Breast epithelium (tissue), 4 donors: Measurements from ENCODE around the gene CCDC74A. TPM values are rescaled to one million over a fixed set of nuclear protein-coding genes. Genes with fewer than 3 reads are reported as not detected.
A peak's percentile ranks its signal among the peaks of the same experiment; 100 is the strongest.
"Not testable (repeated sequence)": the region's sequence is repeated elsewhere in the genome, so short reads cannot be mapped to it uniquely, and the experiment has no call there.

Experiments used
- DNase-seq, 2 donors: peaks; one replicate each; pipeline ENCODE4 v3.0.0-alpha.2; 2019; ENCODE audit warnings: low spot score in 2 of 2
- H3K27ac ChIP-seq, 2 donors: fragments of 200-600 bp; sonication (generic) in 1 of 2; one replicate each; pipeline ENCODE4 v1.5.1; 2016 to 2019; ENCODE audit warnings: mild to moderate bottlenecking in 1 of 2
- H3K27me3 ChIP-seq, 2 donors: fragments of 200-600 bp; sonication (generic) in 1 of 2; one replicate each; pipeline versions ENCODE4 v1.5.1 to v1.6.0; 2017 to 2019; ENCODE audit warnings: control low read depth in 1 of 2, mild to moderate bottlenecking in 1 of 2
- H3K36me3 ChIP-seq: fragments of 200-600 bp; one replicate; pipeline ENCODE4 v1.5.1; 2019
- H3K4me1 ChIP-seq, 2 donors: fragments of 200-600 bp; sonication (generic); one replicate each; pipeline ENCODE4 v1.5.1; 2016 to 2019; ENCODE audit warnings: control low read depth in 1 of 2
- H3K4me3 ChIP-seq, 3 donors: fragments of 200-600 bp; sonication (generic); 1 replicate in 2 of 3; 2 replicates in 1 of 3; pipeline ENCODE4 v1.5.1; 2016 to 2019; ENCODE audit warnings: mild to moderate bottlenecking in 3 of 3, moderate library complexity in 2 of 3
- H3K9me3 ChIP-seq, 2 donors: fragments of 200-600 bp; sonication (generic) in 1 of 2; one replicate each; pipeline ENCODE4 v1.5.1; 2016 to 2019; ENCODE audit warnings: control low read depth in 1 of 2
- POLR2A ChIP-seq: fragments of 450-650 bp; IDR thresholded peaks from one replicate; pipeline ENCODE4 v1.6.1; 2016; ENCODE audit warnings: antibody characterized with exemption, mild to moderate bottlenecking, moderate library complexity
- POLR2AphosphoS5 ChIP-seq, 3 donors: sonication (generic); formaldehyde crosslinking; IDR thresholded peaks; one replicate each; pipeline ENCODE4 v1.6.1; 2017; ENCODE audit warnings: antibody characterized with exemption in 3 of 3
- intact Hi-C: fragments of 100-400 bp; cut with DNase I; formaldehyde crosslinking; loops from one replicate; pipeline ENCODE4 v1.15.1; 2023; ENCODE audit warnings: low total_unique reads
- total RNA-seq, 3 donors: library from RNA; depleted of rRNA; stranded (reverse); fragments of >200 nt; gene quantifications; one replicate each; pipeline ENCODE4 v1.1.0, GENCODE V29; 2016
- TF ChIP-seq, protein P1 (sequence below), 3 donors: fragments of 450-650 bp; IDR thresholded peaks; one replicate each; pipeline ENCODE4 v1.5.1; 2016 to 2017; ENCODE audit warnings: antibody characterized with exemption in 3 of 3, mild to moderate bottlenecking in 3 of 3, moderate library complexity in 3 of 3

Gene CCDC74A
- total RNA-seq, 3 donors from 2014 or later, result 8.2 to 100 (median 61.3) TPM

- Histone ChIP-seq H3K27me3 (no peaks in the 10 kb centered on the region), H3K36me3 (no peaks in the 10 kb centered on the region), H3K27ac (no peak overlapping the region), H3K4me1 (no peaks in the 10 kb centered on the region), H3K4me3 (no peak overlapping the region), H3K9me3 (no peaks in the 10 kb centered on the region)
- TF ChIP-seq POLR2A, result no peak
- TF ChIP-seq, protein P1, sequence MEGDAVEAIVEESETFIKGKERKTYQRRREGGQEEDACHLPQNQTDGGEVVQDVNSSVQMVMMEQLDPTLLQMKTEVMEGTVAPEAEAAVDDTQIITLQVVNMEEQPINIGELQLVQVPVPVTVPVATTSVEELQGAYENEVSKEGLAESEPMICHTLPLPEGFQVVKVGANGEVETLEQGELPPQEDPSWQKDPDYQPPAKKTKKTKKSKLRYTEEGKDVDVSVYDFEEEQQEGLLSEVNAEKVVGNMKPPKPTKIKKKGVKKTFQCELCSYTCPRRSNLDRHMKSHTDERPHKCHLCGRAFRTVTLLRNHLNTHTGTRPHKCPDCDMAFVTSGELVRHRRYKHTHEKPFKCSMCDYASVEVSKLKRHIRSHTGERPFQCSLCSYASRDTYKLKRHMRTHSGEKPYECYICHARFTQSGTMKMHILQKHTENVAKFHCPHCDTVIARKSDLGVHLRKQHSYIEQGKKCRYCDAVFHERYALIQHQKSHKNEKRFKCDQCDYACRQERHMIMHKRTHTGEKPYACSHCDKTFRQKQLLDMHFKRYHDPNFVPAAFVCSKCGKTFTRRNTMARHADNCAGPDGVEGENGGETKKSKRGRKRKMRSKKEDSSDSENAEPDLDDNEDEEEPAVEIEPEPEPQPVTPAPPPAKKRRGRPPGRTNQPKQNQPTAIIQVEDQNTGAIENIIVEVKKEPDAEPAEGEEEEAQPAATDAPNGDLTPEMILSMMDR (IDR thresholded peaks at IDR 0.05), result no peak
- no peak for TF ChIP-seq POLR2AphosphoS5 (IDR thresholded peaks at IDR 0.05)
- intact Hi-C loops, result no loop called here
- no peak for DNase-seq
These were observed 15.8 kb downstream of the CCDC74A start for GRCh38 chr2:131543385-131543891.

DNA sequence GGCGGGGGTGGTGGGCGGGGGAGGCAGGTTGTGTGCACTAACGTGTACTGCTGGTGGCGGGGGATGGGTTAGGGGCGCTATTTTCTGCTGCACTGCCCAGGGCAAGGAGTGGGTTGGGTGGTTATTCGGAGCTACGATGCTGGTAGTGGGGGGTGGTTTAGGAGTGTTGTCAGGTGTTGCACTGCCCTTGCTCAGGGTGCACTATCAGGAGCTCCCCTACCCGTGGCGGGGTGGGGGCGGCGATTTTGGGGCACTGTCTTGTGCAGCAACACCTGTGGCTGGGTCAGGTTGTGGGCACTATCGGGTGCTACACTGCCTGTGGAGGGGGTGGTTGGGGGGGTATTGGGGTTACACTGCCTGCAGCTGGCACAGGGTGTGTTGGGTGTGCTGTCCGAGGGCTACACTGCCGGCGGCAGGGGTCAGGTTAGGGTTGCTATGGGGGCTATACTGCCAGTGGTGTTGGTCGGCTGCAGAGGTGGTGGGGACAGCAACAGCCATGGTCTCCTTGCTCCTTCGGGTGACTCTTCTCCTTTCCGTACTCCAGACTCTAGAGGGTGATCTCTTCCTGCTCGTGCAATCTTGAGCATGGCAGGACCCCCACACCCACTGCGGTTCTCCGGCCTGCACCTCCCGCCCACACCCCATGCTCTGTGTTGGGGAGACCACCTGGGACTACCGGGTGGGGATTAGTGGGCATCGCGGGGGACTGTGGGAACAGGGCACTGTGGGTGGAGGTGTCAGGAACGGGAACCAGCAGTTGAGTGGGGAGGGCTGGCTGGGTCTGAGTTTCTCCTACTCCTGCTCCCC lies 16.5 kb downstream of the CCDC74A start:
- H3K4me3 ChIP-seq, intact Hi-C loops, H3K27me3 ChIP-seq, H3K36me3 ChIP-seq, DNase-seq, H3K4me1 ChIP-seq, H3K27ac ChIP-seq, H3K9me3 ChIP-seq: not testable (repeated sequence)

DNA sequence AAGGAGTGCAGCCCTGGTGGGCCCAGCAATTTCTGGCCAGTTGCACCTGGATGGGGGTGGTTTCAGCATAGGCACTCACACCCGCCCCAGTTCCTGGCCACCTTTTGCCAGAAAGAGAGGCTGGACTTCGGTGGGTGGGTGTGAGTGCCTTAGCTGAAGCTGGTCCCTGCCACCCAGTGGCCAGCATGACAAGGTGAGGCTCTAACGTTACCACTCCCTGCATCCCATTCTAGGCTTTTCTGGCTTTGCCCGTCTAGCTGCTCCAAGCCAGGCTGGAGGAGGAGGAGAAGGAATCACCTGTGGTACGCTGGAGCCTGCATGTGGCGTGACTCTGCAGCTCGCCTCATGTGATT lies 17.1 kb downstream of the CCDC74A start:
- DNase-seq, intact Hi-C loops, H3K9me3 ChIP-seq, H3K4me1 ChIP-seq, H3K27me3 ChIP-seq, H3K36me3 ChIP-seq, H3K27ac ChIP-seq: not testable (repeated sequence)
- H3K4me3 ChIP-seq, result peak overlapping the region in 1 of 3 donors; percentile 18

DNA sequence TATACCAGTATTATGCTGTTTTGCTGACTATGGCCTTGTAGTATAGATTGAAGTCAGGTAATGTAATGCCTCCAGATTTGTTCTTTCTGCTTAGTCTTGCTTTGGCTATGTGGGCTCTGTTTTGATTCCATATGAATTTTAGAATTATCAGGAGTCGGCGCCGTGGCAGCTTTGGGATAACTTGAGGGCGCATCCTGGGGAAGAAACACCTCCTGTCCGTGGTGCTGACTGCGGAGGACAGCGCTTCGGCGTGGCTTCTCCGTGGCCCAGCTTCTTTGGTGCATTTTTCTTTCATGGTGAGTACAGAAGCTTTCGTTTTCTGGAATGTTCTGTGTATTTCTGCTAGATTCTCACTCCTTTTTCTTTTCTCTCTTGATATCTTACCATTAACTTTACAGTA lies 25.2 kb downstream of the CCDC74A start:
- no peaks in the 10 kb centered on the region for H3K9me3 ChIP-seq
- no peak overlapping the region for H3K27ac ChIP-seq
- no peaks in the 10 kb centered on the region for H3K4me1 ChIP-seq
- TF ChIP-seq, protein P1 (IDR thresholded peaks at IDR 0.05), result no peak
- TF ChIP-seq POLR2AphosphoS5 (IDR thresholded peaks at IDR 0.05), result no peak
- TF ChIP-seq POLR2A, result no peak
- H3K4me3 ChIP-seq, result no peak overlapping the region
- intact Hi-C loops, result no loop called here
- DNase-seq, result no peak
- no peaks in the 10 kb centered on the region for H3K27me3 ChIP-seq
- no peaks in the 10 kb centered on the region for H3K36me3 ChIP-seq

GRCh38 chr2:131556998-131557397 lies 29.3 kb downstream of the CCDC74A start:
- Histone ChIP-seq H3K27ac (no peak overlapping the region), H3K9me3 (no peaks in the 10 kb centered on the region), H3K4me1 (no peaks in the 10 kb centered on the region), H3K4me3 (no peak overlapping the region), H3K36me3 (no peaks in the 10 kb centered on the region), H3K27me3 (no peaks in the 10 kb centered on the region)
- intact Hi-C loops, result no loop called here
- TF ChIP-seq, protein P1 (IDR thresholded peaks at IDR 0.05), result no peak
- no peak for TF ChIP-seq POLR2AphosphoS5 (IDR thresholded peaks at IDR 0.05)
- no peak for TF ChIP-seq POLR2A
- no peak for DNase-seq

DNA sequence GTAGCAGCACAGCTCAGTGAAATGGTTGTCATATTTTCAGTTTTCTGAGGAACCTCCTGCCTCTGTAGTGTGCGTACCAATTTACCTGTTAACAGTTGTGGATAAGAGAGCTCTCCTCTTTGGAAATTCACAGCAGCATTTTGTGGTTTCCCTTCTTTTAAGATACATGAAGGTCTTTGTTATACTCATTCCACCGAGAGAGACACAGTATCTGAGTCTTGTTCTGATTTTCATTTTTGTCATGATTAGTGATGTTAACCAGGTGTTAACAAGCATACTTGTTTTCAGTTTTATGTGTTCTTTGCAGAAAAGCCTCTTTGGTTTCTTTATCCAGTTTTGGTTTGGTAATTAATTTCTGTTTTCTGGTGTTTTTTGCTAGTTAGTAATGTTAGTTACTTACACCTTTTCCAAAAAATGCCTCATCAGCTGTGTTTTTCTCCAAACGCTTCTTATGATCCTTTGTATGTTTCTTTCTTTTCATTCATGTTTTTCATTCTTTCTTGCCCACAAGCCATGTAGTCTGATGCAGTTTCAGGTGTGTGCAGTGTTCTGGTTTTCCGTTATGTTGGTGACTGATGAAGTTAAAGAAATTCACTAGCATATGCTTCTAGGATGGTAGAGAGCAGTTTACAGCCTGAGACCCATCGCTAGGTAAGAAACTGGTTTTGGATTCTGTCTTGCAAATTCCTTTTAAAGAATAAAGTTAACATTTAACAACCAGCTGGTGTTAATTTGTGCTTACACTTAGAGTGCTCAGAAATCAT lies 30.1 kb downstream of the CCDC74A start:
- Histone ChIP-seq H3K27ac (no peak overlapping the region), H3K27me3 (no peaks in the 10 kb centered on the region), H3K9me3 (no peaks in the 10 kb centered on the region), H3K4me3 (no peak overlapping the region), H3K36me3 (no peaks in the 10 kb centered on the region), H3K4me1 (no peaks in the 10 kb centered on the region)
- no peak for DNase-seq
- intact Hi-C loops, result no loop called here
- TF ChIP-seq POLR2A, result no peak
- TF ChIP-seq, protein P1 (IDR thresholded peaks at IDR 0.05), result no peak
- TF ChIP-seq POLR2AphosphoS5 (IDR thresholded peaks at IDR 0.05), result no peak
